ENCODE data around the gene NDUFB11. TPM values are rescaled to one million over a fixed set of nuclear protein-coding genes. Genes with fewer than 3 reads are reported as not detected.

The NDUFB11 gene
- total RNA-seq, 1 donor from 2014 or later, result 57.1 TPM

DNA sequence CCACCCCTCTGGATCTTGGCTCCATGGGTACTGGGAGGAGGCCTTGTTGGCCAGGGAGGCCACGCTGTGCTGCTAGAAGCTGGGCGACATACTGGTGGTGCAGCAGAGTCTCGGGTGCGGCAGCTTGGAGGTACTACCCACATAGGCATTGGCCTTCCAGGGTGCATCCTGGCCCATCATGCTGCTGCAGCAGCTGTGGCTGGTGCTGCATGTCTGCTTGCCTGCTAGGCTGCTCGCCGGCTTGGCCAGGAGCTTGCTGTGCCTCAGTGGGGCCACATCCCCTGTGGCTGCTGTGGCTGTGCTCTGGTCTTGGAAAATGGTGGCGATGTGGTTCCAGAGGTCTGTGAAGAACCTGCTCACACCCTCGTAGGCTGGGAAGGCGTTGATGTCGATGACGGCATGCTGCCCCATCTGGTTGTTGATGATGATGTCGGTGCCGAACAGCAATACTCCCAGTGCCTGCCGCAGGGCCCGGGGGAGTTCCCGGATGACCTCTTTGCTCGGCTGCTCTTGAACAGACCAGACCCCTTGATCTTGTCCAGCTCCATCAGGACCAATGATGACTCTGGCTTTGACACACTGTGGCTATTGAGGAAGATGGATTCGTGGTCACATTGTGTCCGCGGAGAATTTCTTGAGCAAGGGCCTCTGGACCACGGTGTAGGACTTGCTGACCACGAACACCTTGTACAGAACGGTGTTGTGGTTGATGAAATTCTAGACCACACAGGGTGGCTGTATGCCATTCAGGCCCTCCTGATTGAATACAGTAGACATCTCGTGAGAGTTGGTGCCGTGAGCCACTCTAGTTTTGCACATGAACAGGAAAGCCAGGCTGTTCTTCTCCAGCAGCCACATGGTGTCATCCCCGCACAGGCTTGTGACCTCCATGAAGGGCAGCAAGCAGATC is 12.4 kb upstream of the NDUFB11 start:
- Histone ChIP-seq H3K36me3 (peaks cover 21% of the 10 kb centered on the region), H3K4me1 (no peaks in the 10 kb centered on the region), H3K27ac (no peak overlapping the region), H3K27me3 (ENCODE audit: low read depth) (no peaks in the 10 kb centered on the region), H3K9me3 (no peaks in the 10 kb centered on the region), H3K4me3 (no peak overlapping the region)
- TF ChIP-seq, protein P1, sequence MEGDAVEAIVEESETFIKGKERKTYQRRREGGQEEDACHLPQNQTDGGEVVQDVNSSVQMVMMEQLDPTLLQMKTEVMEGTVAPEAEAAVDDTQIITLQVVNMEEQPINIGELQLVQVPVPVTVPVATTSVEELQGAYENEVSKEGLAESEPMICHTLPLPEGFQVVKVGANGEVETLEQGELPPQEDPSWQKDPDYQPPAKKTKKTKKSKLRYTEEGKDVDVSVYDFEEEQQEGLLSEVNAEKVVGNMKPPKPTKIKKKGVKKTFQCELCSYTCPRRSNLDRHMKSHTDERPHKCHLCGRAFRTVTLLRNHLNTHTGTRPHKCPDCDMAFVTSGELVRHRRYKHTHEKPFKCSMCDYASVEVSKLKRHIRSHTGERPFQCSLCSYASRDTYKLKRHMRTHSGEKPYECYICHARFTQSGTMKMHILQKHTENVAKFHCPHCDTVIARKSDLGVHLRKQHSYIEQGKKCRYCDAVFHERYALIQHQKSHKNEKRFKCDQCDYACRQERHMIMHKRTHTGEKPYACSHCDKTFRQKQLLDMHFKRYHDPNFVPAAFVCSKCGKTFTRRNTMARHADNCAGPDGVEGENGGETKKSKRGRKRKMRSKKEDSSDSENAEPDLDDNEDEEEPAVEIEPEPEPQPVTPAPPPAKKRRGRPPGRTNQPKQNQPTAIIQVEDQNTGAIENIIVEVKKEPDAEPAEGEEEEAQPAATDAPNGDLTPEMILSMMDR (IDR thresholded peaks at IDR 0.05), result no peak
- intact Hi-C loops (cut with DNase I), result no loop called here
- DNase-seq, result no peak
- no peak for ATAC-seq

DNA sequence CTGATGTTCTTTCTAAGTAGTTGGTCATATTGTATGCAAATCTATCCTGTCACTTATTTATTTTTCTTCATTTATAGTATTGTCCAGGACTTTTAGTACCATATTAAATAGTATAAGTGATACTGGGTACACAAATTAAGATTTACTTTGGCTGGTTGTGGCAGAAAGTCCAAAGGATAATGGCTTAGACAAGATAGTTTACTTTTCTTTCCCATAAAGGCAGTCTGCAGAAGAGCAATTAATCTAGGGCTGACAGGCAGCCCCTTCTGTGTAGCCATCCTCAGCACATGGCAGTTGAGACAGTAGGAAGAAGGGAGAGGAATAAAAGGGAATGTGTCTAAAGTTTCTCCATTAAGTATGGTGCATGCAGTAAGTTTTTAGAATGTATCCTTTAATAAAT is 6.9 kb upstream of the NDUFB11 start:
- no peak overlapping the region for H3K4me3 ChIP-seq
- ATAC-seq, result no peak
- peaks cover 25% of the 10 kb centered on the region for H3K36me3 ChIP-seq
- intact Hi-C loops (cut with DNase I), result no loop called here
- no peaks in the 10 kb centered on the region for H3K27me3 ChIP-seq (ENCODE audit: low read depth)
- TF ChIP-seq, protein P1 (IDR thresholded peaks at IDR 0.05), result no peak
- no peaks in the 10 kb centered on the region for H3K9me3 ChIP-seq
- no peak overlapping the region for H3K27ac ChIP-seq
- H3K4me1 ChIP-seq, result peaks cover 7% of the 10 kb centered on the region
- DNase-seq, result no peak

DNA sequence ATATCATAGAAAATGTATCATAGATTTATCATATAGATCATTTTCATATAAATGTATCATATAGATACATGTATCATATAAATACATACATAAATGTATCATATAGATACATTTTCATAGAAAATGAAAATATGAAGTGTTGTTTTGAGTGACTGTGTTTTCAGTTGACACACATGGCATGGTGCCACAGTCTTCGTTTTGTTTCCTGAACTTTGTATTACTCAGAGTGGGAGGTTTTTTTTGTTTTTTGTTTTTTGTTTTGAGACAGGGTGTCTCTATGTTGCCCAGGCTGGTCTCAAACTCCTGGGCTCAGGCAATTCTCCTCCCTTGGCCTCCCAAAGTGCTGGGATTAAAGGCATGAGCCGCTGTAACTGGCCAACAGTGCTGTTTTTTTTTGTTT is 4.4 kb upstream of the NDUFB11 start:
- Histone ChIP-seq H3K4me3 (no peak overlapping the region), H3K36me3 (peaks cover 18% of the 10 kb centered on the region), H3K27me3 (ENCODE audit: low read depth) (no peaks in the 10 kb centered on the region), H3K27ac (no peak overlapping the region), H3K4me1 (peaks cover 7% of the 10 kb centered on the region), H3K9me3 (no peaks in the 10 kb centered on the region)
- TF ChIP-seq, protein P1 (IDR thresholded peaks at IDR 0.05), result no peak
- intact Hi-C loops (cut with DNase I), result no loop called here
- ATAC-seq (no peak), DNase-seq (no peak)

DNA sequence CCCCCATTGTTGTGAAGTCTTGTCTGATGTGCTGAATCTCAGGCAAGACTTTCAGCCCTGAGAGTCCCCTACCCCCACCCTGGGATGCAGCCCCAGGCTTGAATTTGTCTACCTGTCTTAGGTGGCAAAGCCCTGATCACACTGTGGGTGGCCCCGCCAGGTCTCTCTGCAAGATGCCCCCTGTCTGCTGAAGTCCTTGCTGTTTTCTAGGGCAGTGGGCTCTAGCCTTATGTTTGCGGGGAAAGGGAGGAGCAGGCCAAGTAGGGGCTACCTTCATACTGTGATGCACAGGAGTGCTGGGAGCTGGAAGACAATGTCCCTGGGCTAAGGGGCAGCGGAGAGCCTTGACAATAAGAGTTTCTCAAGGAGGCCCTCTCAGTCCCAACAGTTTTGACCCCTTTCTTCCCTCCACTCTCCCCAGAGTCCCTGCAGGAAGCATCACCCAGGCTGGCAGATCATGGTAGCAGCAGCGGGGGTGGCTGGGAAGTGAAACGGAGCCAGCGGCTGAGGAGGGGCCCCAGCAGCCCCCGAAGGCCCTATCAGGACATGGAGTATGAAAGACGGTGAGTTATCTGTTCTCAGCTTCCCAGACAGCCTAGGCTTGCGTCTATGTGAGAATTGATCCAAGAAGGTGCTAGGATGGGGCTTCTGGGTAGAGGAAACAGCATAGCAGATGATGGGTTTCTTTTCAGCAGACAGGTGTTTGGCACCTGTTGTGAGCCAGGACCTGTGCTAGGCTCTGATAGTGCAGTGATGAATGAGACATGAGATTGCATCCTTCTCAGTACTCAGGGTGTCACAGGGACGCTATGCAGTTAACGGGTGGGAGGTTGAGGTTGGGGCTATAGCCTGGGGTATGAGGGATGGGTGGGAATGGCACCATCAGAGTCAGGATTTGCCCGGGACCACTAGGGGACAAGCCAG is 2.7 kb upstream of the NDUFB11 start:
- H3K36me3 ChIP-seq, result peaks cover 23% of the 10 kb centered on the region
- DNase-seq (no peak), ATAC-seq (no peak)
- H3K4me1 ChIP-seq, result peaks cover 7% of the 10 kb centered on the region
- TF ChIP-seq, protein P1 (IDR thresholded peaks at IDR 0.05), result no peak
- no peaks in the 10 kb centered on the region for H3K9me3 ChIP-seq
- H3K27ac ChIP-seq, result no peak overlapping the region
- intact Hi-C loops (cut with DNase I), result no loop called here
- H3K27me3 ChIP-seq (ENCODE audit: low read depth), result no peaks in the 10 kb centered on the region
- peak overlapping the region; percentile 56 for H3K4me3 ChIP-seq

DNA sequence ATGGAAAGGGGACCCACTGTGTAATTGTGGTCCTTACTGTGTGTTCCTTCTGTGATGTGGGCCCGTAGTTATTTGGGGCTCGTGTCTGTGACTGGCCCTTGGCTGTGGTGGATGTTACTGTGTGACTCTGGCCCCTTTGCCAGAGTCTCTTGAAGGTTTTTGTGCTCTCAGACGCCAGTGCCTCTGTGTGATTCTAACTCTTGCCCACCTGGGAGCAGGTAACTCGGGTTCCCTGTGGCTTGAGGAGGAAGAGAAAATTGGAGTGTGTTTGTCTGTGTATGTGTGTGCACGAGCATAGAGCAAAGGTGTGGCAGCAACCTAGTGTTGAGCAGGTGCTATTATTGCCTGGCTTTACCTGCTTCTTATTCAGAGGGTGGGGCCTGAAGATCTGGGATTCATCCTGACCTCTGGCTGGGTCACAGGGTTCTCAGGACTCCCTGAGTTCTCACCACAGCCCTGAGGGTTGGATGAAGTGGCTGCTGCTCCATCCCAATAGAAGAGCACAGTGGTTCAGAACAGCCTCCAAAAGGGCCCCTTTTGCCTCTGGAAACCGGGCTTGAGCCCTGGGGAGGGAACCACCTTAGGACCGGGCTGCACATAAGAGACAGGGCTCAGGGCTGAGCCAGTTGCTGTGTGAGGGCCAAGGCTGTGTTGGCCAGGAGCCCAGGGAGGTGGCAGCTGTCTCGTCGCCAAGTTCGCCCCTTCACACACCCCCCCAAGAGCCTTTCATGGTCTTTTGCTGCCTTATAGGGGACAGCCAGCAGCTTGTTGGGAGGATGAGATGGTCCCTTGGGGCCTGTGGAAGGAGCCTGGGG is 1.8 kb upstream of the NDUFB11 start:
- no peak for ATAC-seq
- peak overlapping the region; percentile 56 for H3K4me3 ChIP-seq
- no peak overlapping the region for H3K27ac ChIP-seq
- peaks cover 25% of the 10 kb centered on the region for H3K36me3 ChIP-seq
- TF ChIP-seq, protein P1 (IDR thresholded peaks at IDR 0.05), result no peak
- no peak for DNase-seq
- peaks cover 7% of the 10 kb centered on the region for H3K4me1 ChIP-seq
- intact Hi-C loops (cut with DNase I), result no loop called here
- no peaks in the 10 kb centered on the region for H3K9me3 ChIP-seq
- no peaks in the 10 kb centered on the region for H3K27me3 ChIP-seq (ENCODE audit: low read depth)
